ENCODE data around the gene PPP2R5D. TPM values are rescaled to one million over a fixed set of nuclear protein-coding genes. Genes with fewer than 3 reads are reported as not detected.

Gene PPP2R5D
- total and polyA plus RNA-seq, 9 of the 15 experiments (the other 6 are each of a cell fraction or from before 2014, with no cell fraction given): 1.3 to 96.1 (median 38.4) TPM

DNA sequence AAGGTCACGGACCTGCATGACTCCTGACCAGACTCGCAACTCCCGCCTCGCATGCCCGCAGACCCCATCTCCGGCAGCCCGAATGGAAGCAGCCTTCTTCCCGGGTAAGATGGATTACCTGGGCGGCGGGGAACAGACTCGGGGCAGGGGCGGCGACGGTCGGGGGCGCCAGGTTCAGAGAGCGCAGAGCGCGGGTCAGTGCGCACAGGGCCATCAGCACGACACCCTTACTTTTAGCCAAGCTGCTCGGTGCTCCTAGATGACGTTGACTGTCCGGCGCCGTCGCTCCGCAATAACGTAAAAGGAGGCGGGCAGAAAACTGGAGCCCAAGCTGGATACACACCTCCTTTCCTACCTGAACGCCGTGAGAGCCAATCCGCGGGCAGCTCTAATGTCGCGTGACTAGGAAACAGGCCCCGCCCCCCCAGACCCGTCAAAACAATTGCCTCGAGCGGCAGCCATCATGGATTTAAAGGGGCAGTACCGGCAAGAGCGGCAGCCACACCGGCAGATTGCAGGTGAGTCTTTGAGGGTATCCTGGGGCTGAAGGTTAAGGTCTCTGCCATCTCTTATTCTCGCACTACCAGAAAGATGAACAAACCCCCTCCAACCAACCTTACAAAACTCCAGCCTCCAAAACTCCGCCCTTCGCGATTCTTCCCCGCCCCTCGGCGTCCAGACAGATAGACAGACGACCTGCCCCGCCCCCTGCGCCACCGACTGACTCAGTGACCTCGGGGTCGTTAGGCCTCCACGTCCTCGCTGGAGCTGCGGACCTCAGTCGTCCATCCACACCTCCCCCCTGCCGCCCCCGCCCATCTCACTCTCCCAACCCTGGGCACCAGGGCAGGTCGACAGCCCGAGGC, 75.0 kb downstream of the PPP2R5D start, which contains the start of the genes KLC4 and MRPL2 (continued):
- TF ChIP-seq ZNF347 (CRISPR knock-in tag; IDR thresholded peaks at IDR 0.05; ENCODE audit: low read depth): no peak
- TF ChIP-seq, protein P1, sequence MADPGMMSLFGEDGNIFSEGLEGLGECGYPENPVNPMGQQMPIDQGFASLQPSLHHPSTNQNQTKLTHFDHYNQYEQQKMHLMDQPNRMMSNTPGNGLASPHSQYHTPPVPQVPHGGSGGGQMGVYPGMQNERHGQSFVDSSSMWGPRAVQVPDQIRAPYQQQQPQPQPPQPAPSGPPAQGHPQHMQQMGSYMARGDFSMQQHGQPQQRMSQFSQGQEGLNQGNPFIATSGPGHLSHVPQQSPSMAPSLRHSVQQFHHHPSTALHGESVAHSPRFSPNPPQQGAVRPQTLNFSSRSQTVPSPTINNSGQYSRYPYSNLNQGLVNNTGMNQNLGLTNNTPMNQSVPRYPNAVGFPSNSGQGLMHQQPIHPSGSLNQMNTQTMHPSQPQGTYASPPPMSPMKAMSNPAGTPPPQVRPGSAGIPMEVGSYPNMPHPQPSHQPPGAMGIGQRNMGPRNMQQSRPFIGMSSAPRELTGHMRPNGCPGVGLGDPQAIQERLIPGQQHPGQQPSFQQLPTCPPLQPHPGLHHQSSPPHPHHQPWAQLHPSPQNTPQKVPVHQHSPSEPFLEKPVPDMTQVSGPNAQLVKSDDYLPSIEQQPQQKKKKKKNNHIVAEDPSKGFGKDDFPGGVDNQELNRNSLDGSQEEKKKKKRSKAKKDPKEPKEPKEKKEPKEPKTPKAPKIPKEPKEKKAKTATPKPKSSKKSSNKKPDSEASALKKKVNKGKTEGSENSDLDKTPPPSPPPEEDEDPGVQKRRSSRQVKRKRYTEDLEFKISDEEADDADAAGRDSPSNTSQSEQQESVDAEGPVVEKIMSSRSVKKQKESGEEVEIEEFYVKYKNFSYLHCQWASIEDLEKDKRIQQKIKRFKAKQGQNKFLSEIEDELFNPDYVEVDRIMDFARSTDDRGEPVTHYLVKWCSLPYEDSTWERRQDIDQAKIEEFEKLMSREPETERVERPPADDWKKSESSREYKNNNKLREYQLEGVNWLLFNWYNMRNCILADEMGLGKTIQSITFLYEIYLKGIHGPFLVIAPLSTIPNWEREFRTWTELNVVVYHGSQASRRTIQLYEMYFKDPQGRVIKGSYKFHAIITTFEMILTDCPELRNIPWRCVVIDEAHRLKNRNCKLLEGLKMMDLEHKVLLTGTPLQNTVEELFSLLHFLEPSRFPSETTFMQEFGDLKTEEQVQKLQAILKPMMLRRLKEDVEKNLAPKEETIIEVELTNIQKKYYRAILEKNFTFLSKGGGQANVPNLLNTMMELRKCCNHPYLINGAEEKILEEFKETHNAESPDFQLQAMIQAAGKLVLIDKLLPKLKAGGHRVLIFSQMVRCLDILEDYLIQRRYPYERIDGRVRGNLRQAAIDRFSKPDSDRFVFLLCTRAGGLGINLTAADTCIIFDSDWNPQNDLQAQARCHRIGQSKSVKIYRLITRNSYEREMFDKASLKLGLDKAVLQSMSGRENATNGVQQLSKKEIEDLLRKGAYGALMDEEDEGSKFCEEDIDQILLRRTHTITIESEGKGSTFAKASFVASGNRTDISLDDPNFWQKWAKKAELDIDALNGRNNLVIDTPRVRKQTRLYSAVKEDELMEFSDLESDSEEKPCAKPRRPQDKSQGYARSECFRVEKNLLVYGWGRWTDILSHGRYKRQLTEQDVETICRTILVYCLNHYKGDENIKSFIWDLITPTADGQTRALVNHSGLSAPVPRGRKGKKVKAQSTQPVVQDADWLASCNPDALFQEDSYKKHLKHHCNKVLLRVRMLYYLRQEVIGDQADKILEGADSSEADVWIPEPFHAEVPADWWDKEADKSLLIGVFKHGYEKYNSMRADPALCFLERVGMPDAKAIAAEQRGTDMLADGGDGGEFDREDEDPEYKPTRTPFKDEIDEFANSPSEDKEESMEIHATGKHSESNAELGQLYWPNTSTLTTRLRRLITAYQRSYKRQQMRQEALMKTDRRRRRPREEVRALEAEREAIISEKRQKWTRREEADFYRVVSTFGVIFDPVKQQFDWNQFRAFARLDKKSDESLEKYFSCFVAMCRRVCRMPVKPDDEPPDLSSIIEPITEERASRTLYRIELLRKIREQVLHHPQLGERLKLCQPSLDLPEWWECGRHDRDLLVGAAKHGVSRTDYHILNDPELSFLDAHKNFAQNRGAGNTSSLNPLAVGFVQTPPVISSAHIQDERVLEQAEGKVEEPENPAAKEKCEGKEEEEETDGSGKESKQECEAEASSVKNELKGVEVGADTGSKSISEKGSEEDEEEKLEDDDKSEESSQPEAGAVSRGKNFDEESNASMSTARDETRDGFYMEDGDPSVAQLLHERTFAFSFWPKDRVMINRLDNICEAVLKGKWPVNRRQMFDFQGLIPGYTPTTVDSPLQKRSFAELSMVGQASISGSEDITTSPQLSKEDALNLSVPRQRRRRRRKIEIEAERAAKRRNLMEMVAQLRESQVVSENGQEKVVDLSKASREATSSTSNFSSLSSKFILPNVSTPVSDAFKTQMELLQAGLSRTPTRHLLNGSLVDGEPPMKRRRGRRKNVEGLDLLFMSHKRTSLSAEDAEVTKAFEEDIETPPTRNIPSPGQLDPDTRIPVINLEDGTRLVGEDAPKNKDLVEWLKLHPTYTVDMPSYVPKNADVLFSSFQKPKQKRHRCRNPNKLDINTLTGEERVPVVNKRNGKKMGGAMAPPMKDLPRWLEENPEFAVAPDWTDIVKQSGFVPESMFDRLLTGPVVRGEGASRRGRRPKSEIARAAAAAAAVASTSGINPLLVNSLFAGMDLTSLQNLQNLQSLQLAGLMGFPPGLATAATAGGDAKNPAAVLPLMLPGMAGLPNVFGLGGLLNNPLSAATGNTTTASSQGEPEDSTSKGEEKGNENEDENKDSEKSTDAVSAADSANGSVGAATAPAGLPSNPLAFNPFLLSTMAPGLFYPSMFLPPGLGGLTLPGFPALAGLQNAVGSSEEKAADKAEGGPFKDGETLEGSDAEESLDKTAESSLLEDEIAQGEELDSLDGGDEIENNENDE (IDR thresholded peaks at IDR 0.05; ENCODE audit: low read depth, low read length): no peak
- TF ChIP-seq, protein P2, sequence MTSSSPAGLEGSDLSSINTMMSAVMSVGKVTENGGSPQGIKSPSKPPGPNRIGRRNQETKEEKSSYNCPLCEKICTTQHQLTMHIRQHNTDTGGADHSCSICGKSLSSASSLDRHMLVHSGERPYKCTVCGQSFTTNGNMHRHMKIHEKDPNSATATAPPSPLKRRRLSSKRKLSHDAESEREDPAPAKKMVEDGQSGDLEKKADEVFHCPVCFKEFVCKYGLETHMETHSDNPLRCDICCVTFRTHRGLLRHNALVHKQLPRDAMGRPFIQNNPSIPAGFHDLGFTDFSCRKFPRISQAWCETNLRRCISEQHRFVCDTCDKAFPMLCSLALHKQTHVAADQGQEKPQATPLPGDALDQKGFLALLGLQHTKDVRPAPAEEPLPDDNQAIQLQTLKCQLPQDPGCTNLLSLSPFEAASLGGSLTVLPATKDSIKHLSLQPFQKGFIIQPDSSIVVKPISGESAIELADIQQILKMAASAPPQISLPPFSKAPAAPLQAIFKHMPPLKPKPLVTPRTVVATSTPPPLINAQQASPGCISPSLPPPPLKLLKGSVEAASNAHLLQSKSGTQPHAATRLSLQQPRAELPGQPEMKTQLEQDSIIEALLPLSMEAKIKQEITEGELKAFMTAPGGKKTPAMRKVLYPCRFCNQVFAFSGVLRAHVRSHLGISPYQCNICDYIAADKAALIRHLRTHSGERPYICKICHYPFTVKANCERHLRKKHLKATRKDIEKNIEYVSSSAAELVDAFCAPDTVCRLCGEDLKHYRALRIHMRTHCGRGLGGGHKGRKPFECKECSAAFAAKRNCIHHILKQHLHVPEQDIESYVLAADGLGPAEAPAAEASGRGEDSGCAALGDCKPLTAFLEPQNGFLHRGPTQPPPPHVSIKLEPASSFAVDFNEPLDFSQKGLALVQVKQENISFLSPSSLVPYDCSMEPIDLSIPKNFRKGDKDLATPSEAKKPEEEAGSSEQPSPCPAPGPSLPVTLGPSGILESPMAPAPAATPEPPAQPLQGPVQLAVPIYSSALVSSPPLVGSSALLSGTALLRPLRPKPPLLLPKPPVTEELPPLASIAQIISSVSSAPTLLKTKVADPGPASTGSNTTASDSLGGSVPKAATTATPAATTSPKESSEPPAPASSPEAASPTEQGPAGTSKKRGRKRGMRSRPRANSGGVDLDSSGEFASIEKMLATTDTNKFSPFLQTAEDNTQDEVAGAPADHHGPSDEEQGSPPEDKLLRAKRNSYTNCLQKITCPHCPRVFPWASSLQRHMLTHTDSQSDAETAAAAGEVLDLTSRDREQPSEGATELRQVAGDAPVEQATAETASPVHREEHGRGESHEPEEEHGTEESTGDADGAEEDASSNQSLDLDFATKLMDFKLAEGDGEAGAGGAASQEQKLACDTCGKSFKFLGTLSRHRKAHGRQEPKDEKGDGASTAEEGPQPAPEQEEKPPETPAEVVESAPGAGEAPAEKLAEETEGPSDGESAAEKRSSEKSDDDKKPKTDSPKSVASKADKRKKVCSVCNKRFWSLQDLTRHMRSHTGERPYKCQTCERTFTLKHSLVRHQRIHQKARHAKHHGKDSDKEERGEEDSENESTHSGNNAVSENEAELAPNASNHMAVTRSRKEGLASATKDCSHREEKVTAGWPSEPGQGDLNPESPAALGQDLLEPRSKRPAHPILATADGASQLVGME (CRISPR knock-in tag; IDR thresholded peaks at IDR 0.05): no peak
- TF ChIP-seq ZNF780A (CRISPR knock-in tag; IDR thresholded peaks at IDR 0.05): no peak
- peak; percentile 83 for TF ChIP-seq POLR2H (tag; IDR thresholded peaks at IDR 0.05; ENCODE audit: low read depth)

Data from K562 (cell line).